Skeletal muscle tissue (tissue), 4 donors: ENCODE data around the gene GALNT5. TPM values are rescaled to one million over a fixed set of nuclear protein-coding genes. Genes with fewer than 3 reads are reported as not detected.

Experiments used
- H3K27ac ChIP-seq: one replicate; pipeline ENCODE4 v1.7.0; 2013; ENCODE audit warnings: mild to moderate bottlenecking, low read depth, low read length, inconsistent platforms
- H3K27me3 ChIP-seq, 3 donors: one replicate each; pipeline ENCODE4 v1.7.0; 2013; ENCODE audit warnings: low read length in 3 of 3; ENCODE audit not compliant: control insufficient read depth in 3 of 3, insufficient read depth in 3 of 3
- H3K36me3 ChIP-seq, 3 donors: one replicate each; pipeline ENCODE4 v1.7.0; 2013; ENCODE audit warnings: low read length in 3 of 3; ENCODE audit not compliant: control insufficient read depth in 3 of 3, insufficient read depth in 3 of 3
- H3K4me1 ChIP-seq, 3 donors: one replicate each; pipeline ENCODE4 v1.7.0; 2013; ENCODE audit warnings: low read length in 3 of 3, mild to moderate bottlenecking in 3 of 3; ENCODE audit not compliant: control insufficient read depth in 3 of 3, insufficient read depth in 3 of 3
- H3K4me3 ChIP-seq, 3 donors: one replicate each; pipeline ENCODE4 v1.7.0; 2013; ENCODE audit warnings: low read length in 3 of 3
- H3K9ac ChIP-seq, 3 donors: one replicate each; pipeline ENCODE4 v1.7.0; 2013; ENCODE audit warnings: low read length in 3 of 3, mild to moderate bottlenecking in 3 of 3, moderate library complexity in 2 of 3, low read depth in 1 of 3
- H3K9me3 ChIP-seq, 3 donors: one replicate each; pipeline ENCODE4 v1.7.0; 2013; ENCODE audit warnings: low read length in 3 of 3; ENCODE audit not compliant: control insufficient read depth in 3 of 3
- total RNA-seq: library from RNA; depleted of rRNA; stranded (reverse); fragments of >200 nt; gene quantifications from one replicate; pipeline ENCODE4 v1.2.3, GENCODE V29; 2014
- donor health status: Osteomylitis.

The GALNT5 gene
- total RNA-seq, 1 donor from 2014 or later = 3.1 TPM

- Histone ChIP-seq H3K36me3 (no peaks in the 10 kb centered on the region), H3K27me3 (no peaks in the 10 kb centered on the region), H3K4me3 (no peak overlapping the region), H3K27ac (no peak overlapping the region), H3K4me1 (no peaks in the 10 kb centered on the region), H3K9ac (no peak overlapping the region), H3K9me3 (no peaks in the 10 kb centered on the region)
Measured at GRCh38 chr2:157250836-157251235, 6.7 kb upstream of the GALNT5 start.

GRCh38 chr2:157251932-157252331, 5.6 kb upstream of the GALNT5 start:
- no peaks in the 10 kb centered on the region for H3K27me3 ChIP-seq

GRCh38 chr2:157252529-157252928, 5.0 kb upstream of the GALNT5 start:
- no peaks in the 10 kb centered on the region for H3K27me3 ChIP-seq
- H3K9me3 ChIP-seq = no peaks in the 10 kb centered on the region
- peaks cover 3 to 4% (median 4%) of the 10 kb centered on the region in 3 donors for H3K4me1 ChIP-seq
- no peak overlapping the region for H3K27ac ChIP-seq
- H3K36me3 ChIP-seq = no peaks in the 10 kb centered on the region
- no peak overlapping the region for H3K9ac ChIP-seq
- H3K4me3 ChIP-seq = no peak overlapping the region

More at GRCh38 chr2:157251932-157252331, 5.6 kb upstream of the GALNT5 start:
- H3K36me3 ChIP-seq = no peaks in the 10 kb centered on the region
- H3K9ac ChIP-seq = no peak overlapping the region
- no peak overlapping the region for H3K4me3 ChIP-seq
- H3K9me3 ChIP-seq = no peaks in the 10 kb centered on the region
- H3K27ac ChIP-seq = no peak overlapping the region
- no peaks in the 10 kb centered on the region for H3K4me1 ChIP-seq

GRCh38 chr2:157254041-157254440, 3.5 kb upstream of the GALNT5 start:
- H3K27me3 ChIP-seq = no peaks in the 10 kb centered on the region
- H3K36me3 ChIP-seq = no peaks in the 10 kb centered on the region
- H3K9me3 ChIP-seq = no peaks in the 10 kb centered on the region
- H3K4me3 ChIP-seq = no peak overlapping the region
- peaks cover 5 to 9% (median 8%) of the 10 kb centered on the region in 3 donors for H3K4me1 ChIP-seq
- H3K27ac ChIP-seq = no peak overlapping the region
- no peak overlapping the region for H3K9ac ChIP-seq

GRCh38 chr2:157255746-157256145, 1.8 kb upstream of the GALNT5 start:
- no peaks in the 10 kb centered on the region for H3K9me3 ChIP-seq
- no peak overlapping the region for H3K4me3 ChIP-seq
- H3K9ac ChIP-seq = no peak overlapping the region
- H3K36me3 ChIP-seq = no peaks in the 10 kb centered on the region
- H3K27ac ChIP-seq = no peak overlapping the region
- H3K27me3 ChIP-seq = no peaks in the 10 kb centered on the region
- peaks cover 7 to 9% (median 8%) of the 10 kb centered on the region in 3 donors for H3K4me1 ChIP-seq

DNA sequence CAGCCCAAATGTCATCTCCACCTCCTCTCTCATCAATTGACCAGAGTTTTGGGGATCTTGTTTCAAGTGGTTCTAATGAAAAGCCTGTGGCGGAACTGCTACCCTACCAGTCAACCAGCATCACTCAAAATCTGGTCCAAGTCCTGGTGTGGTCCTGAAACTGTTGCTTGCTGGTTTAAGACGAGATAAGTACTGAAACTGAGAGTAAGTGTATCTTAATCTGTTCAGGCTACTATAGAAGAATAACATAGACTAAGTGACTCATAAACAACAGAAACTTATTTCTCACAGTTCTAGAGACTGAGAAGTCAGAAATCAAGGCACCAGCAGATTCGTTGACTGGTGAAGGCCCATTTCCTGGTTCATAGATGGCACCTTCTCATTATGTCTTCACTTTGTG, 879 bp upstream of the GALNT5 start:
- Histone ChIP-seq H3K4me1 (peaks cover 8 to 9% (median 9%) of the 10 kb centered on the region in 3 donors), H3K9ac (no peak overlapping the region), H3K27ac (no peak overlapping the region), H3K36me3 (no peaks in the 10 kb centered on the region), H3K9me3 (no peaks in the 10 kb centered on the region), H3K27me3 (no peaks in the 10 kb centered on the region), H3K4me3 (no peak overlapping the region)

DNA sequence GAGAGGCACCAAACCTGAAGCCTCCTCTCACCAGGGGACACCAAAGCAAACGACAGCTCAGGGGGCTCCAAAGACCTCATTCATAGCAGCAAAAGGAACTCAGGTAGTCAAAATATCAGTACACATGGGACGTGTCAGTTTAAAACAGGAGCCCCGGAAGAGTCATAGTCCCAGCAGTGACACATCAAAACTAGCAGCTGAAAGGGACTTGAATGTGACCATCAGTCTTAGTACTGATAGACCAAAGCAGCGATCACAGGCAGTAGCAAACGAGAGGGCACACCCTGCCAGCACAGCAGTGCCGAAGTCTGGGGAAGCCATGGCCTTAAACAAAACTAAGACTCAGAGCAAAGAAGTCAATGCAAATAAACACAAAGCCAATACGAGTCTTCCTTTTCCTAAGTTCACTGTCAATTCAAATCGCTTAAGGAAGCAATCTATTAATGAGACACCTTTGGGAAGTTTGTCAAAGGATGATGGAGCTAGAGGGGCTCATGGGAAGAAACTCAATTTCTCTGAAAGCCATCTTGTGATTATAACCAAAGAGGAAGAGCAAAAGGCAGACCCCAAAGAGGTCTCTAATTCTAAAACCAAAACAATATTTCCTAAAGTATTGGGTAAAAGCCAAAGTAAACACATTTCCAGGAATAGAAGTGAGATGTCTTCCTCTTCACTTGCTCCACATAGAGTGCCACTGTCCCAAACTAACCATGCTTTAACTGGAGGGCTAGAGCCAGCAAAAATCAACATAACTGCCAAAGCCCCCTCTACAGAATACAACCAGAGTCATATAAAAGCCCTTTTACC, 1.2 kb downstream of the GALNT5 start:
- Histone ChIP-seq H3K4me3 (no peak overlapping the region), H3K27me3 (no peaks in the 10 kb centered on the region), H3K4me1 (peaks cover 8 to 9% (median 9%) of the 10 kb centered on the region in 3 donors), H3K9ac (no peak overlapping the region), H3K9me3 (no peaks in the 10 kb centered on the region), H3K27ac (no peak overlapping the region), H3K36me3 (no peaks in the 10 kb centered on the region)

DNA sequence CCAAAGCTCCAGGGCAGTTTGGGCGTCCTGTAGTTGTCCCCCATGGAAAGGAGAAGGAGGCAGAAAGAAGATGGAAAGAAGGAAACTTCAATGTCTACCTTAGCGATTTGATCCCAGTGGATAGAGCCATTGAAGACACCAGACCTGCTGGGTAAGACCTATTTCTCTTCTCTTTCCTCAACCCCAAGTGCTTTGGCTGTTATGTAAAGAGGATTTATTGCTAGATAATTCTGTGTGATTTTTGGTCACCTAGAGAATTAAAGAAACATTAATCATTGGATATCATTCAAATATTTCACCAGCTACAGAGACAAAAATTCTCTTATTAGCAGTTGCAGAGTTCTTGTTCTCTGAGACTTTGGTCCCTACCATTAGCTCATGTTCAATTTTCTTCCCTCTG, 1.9 kb downstream of the GALNT5 start:
- H3K4me1 ChIP-seq = peaks cover 8 to 9% (median 9%) of the 10 kb centered on the region in 3 donors
- no peak overlapping the region for H3K27ac ChIP-seq
- H3K4me3 ChIP-seq = no peak overlapping the region
- no peak overlapping the region for H3K9ac ChIP-seq
- H3K9me3 ChIP-seq = no peaks in the 10 kb centered on the region
- H3K36me3 ChIP-seq = no peaks in the 10 kb centered on the region
- H3K27me3 ChIP-seq = no peaks in the 10 kb centered on the region

- Histone ChIP-seq H3K27me3 (no peaks in the 10 kb centered on the region), H3K4me3 (no peak overlapping the region)
Measured at GRCh38 chr2:157259960-157260359, 2.5 kb downstream of the GALNT5 start.

GRCh38 chr2:157260533-157261198, 3.2 kb downstream of the GALNT5 start:
- H3K9me3 ChIP-seq = no peaks in the 10 kb centered on the region
- no peak overlapping the region for H3K9ac ChIP-seq
- peaks cover 8 to 9% (median 9%) of the 10 kb centered on the region in 3 donors for H3K4me1 ChIP-seq
- H3K36me3 ChIP-seq = no peaks in the 10 kb centered on the region
- H3K4me3 ChIP-seq = no peak overlapping the region
- H3K27me3 ChIP-seq = no peaks in the 10 kb centered on the region
- no peak overlapping the region for H3K27ac ChIP-seq

More at GRCh38 chr2:157259960-157260359, 2.5 kb downstream of the GALNT5 start:
- no peak overlapping the region for H3K27ac ChIP-seq
- no peaks in the 10 kb centered on the region for H3K9me3 ChIP-seq
- no peak overlapping the region for H3K9ac ChIP-seq
- peaks cover 8 to 9% (median 9%) of the 10 kb centered on the region in 3 donors for H3K4me1 ChIP-seq
- H3K36me3 ChIP-seq = no peaks in the 10 kb centered on the region
